ENCODE measurements around the gene KLC1. TPM values are rescaled to one million over a fixed set of nuclear protein-coding genes. Genes with fewer than 3 reads are reported as not detected.

KLC1 gene
- total and polyA plus RNA-seq, 10 of the 15 experiments (the other 5 are each of a cell fraction or from before 2014, with no cell fraction given): 5.5 to 137 (median 76.1) TPM

GRCh38 chr14:103625356-103626095, 3.5 kb upstream of the KLC1 start:
- SMC1A ChIA-PET (ENCODE audit: uncharacterized antibody, unreplicated experiment): interaction anchor here (1.0 to 1.6 kb wide), 3 partner anchors 10 to 64 kb away, joined by 3 read pairs; no protein-coding TSS in a partner anchor
- POLR2A ChIA-PET: interaction anchor here (0.6 to 1.4 kb wide), 5 partner anchors 10 to 1800 kb away, joined by 3 read pairs; partner anchors contain the start of gene ZFYVE21
- TF ChIP-seq RELA (IDR thresholded peaks at IDR 0.05; ENCODE audit: borderline replicate concordance, partially characterized antibody) (peak; percentile 32), BCL3 (IDR thresholded peaks at IDR 0.05; ENCODE audit: borderline replicate concordance, insufficient read depth, low read depth, low read length, poor library complexity, severe bottlenecking) (peak; percentile 28), BHLHE40 (IDR thresholded peaks at IDR 0.05; ENCODE audit: borderline replicate concordance in 1 of 2, low read depth in 2 of 2, low read length in 1 of 2) (peak; percentile 51 to 55; a peak in 2 of 4 replicates), EGR1 (IDR thresholded peaks at IDR 0.05; ENCODE audit: borderline replicate concordance in 1 of 2, low read depth in 2 of 2, low read length in 2 of 2) (peak in 1 of 2 experiments; percentile 42; a peak in 1 of 3 replicates), RUNX3 (IDR thresholded peaks at IDR 0.05; ENCODE audit: low read length) (peak; percentile 89), IRF4 (IDR thresholded peaks at IDR 0.05; ENCODE audit: low read depth, low read length) (0 out of 2 replicates have a peak, but pooled peaks have one; percentile 26), IKZF2 (IDR thresholded peaks at IDR 0.05) (peak; percentile 48 to 81; a peak in 3 of 4 replicates), ZBTB33 (IDR thresholded peaks at IDR 0.05) (no peak), USF2 (IDR thresholded peaks at IDR 0.05; ENCODE audit: borderline replicate concordance, low read depth, low read length) (no peak), SMAD1 (IDR thresholded peaks at IDR 0.05; ENCODE audit: low read depth, partially characterized antibody) (no peak), ZBTB11 (CRISPR knock-in tag; IDR thresholded peaks at IDR 0.05) (no peak), IRF3 (IDR thresholded peaks at IDR 0.05) (no peak)

More at GRCh38 chr14:103625356-103626095, 3.5 kb upstream of the KLC1 start:
- Histone ChIP-seq H3K36me3 (ENCODE audit: control insufficient read depth in 2 of 2, insufficient read depth in 2 of 2, low read length in 1 of 2) (no peaks in the 10 kb centered on the region), H3K79me2 (ENCODE audit: control insufficient read depth, insufficient read depth, low read length) (peaks cover 19% of the 10 kb centered on the region), H3K4me3 (peak overlapping the region; percentile 33; the same call in 1 of the 2 replicates), H3K27ac (ENCODE audit: control insufficient read depth, insufficient read depth) (no peak overlapping the region), H2AFZ (ENCODE audit: control insufficient read depth, low read depth, low read length) (peak overlapping the region; percentile 88), H4K20me1 (ENCODE audit: control insufficient read depth, insufficient read depth) (peaks cover under 1% of the 10 kb centered on the region; the same call in 1 of the 2 replicates), H3K27me3 (replicated peaks in 1 of 2; ENCODE audit: control insufficient read depth in 2 of 2, insufficient read depth in 2 of 2, low read length in 1 of 2) (no peaks in the 10 kb centered on the region), H3K9me3 (replicated peaks; ENCODE audit: control insufficient read depth, insufficient read depth, low read length) (no peaks in the 10 kb centered on the region), H3K9ac (ENCODE audit: control insufficient read depth, insufficient read depth, low read length) (peak overlapping the region; percentile 15; the same call in 1 of the 2 replicates), H3K4me1 (ENCODE audit: control insufficient read depth, insufficient read depth, low read length) (peaks cover 38% of the 10 kb centered on the region), H3K4me2 (ENCODE audit: control insufficient read depth, insufficient read depth) (peak overlapping the region; percentile 61)
- WGBS (ENCODE audit: insufficient coverage, insufficient replicate concordance, low lambda C conversion rate, missing lambda C conversion rate): 8% methylated on average over 11 of the region's 11 CpGs
- in situ Hi-C loops (cut with MboI): no loop called here
- intact Hi-C loops (cut with micrococcal nuclease; ENCODE audit: unreplicated experiment): no loop called here
- CTCF ChIA-PET: interaction anchor here (0.6 to 1.2 kb wide), 4 partner anchors 32 to 293 kb away, joined by 3 to 4 read pairs (median 3); no protein-coding TSS in a partner anchor
- BruUV-seq (replicated peaks): no TSS peak
- FAIRE-seq (no peak), ATAC-seq (peak; percentile 11), DNase-seq (ENCODE audit: low read depth, low spot score) (no peak)
- RAD21 ChIA-PET (ENCODE audit: unreplicated experiment): interaction anchor here (0.8 kb wide), 1 partner anchor 10 kb away, joined by 3 read pairs; no protein-coding TSS in a partner anchor

Data from GM12878 (cell line).